IPS-20b (cell line): ENCODE measurements around the gene TMA16.
A peak's percentile ranks its signal among the peaks of the same experiment; 100 is the strongest.
"Not testable (repeated sequence)": the region's sequence is repeated elsewhere in the genome, so short reads cannot be mapped to it uniquely, and the experiment has no call there.

Experiments
- H3K27ac ChIP-seq: one replicate; pipeline ENCODE4 v1.5.1; 2013; ENCODE audit warnings: low read length
- H3K27me3 ChIP-seq: 2 replicates; pipeline ENCODE4 v1.6.1; 2013; ENCODE audit warnings: mild to moderate bottlenecking, low read length, inconsistent platforms; ENCODE audit not compliant: insufficient read depth
- H3K36me3 ChIP-seq: 2 replicates; pipeline ENCODE4 v1.6.1; 2013; ENCODE audit warnings: low read depth, mild to moderate bottlenecking, inconsistent platforms, low read length, moderate library complexity; ENCODE audit not compliant: insufficient read depth
- H3K4me1 ChIP-seq: 2 replicates; pipeline ENCODE4 v1.6.1; 2013; ENCODE audit warnings: mild to moderate bottlenecking, control low read depth, inconsistent platforms, low read length, moderate library complexity; ENCODE audit not compliant: insufficient read depth
- H3K4me3 ChIP-seq: 2 replicates; pipeline ENCODE4 v1.5.1; 2013; ENCODE audit warnings: mild to moderate bottlenecking, low read length, inconsistent platforms
- H3K9ac ChIP-seq: 2 replicates; pipeline ENCODE4 v1.6.1; 2013; ENCODE audit warnings: low read depth, mild to moderate bottlenecking, inconsistent platforms, low read length, moderate library complexity
- H3K9me3 ChIP-seq: 2 replicates; pipeline ENCODE4 v1.6.1; 2013; ENCODE audit warnings: mild to moderate bottlenecking, low read depth, low read length, inconsistent platforms; ENCODE audit not compliant: insufficient read depth

TMA16 gene

DNA sequence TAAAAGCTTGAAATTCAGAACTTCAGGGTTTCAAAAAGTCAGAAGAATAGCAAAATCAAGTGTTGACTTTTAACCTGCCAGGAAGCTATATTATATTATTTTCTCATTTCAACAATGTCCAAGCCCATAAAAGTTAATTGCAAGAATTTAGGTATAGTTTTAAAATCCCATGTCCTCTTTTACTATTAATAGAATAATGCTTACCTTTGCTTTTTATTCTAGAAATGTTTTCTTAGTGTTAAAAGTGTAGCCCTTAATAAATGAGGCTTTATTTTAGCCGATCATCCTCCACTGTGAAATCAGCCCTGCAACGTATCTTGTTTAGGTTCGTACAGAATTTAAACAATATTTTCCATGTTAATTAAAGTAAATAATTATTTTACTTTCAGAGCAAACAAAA, 31.5 kb downstream of the TMA16 start:
- Histone ChIP-seq H3K9me3 (no peaks in the 10 kb centered on the region), H3K36me3 (peaks cover 89% of the 10 kb centered on the region)

GRCh38 chr4:163527172-163527571, 32.7 kb downstream of the TMA16 start:
- Histone ChIP-seq H3K9ac (no peak overlapping the region), H3K36me3 (peaks cover 87% of the 10 kb centered on the region)

More for the DNA sequence above, 31.5 kb downstream of the TMA16 start:
- Histone ChIP-seq H3K9ac (no peak overlapping the region), H3K27ac (no peak overlapping the region), H3K4me3 (no peak overlapping the region), H3K27me3 (no peaks in the 10 kb centered on the region), H3K4me1 (peaks cover 3% of the 10 kb centered on the region; the same call in 1 of the 2 replicates)

DNA sequence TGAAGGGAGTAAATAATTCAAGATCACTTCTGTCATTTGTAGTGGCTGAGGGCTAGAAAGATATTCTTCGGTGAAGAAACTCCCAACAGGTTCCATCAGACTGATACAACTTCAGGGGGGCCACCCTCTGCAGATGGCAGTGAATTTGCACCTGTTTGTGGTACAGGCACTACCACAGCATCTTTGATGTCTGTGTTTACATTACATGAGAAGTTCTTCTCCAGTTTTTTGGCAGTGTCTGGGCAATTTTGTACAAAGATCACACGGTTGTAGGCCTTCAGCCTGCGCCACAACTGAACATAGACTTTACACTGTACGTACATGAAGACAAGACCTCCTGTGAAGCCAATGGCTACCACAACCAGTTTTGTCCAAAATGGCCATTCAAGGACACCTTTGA, 34.2 kb downstream of the TMA16 start:
- H3K36me3 ChIP-seq: peaks cover 72% of the 10 kb centered on the region
- no peak overlapping the region for H3K9ac ChIP-seq
- H3K27ac ChIP-seq: no peak overlapping the region
- H3K4me3 ChIP-seq: no peak overlapping the region
- no peaks in the 10 kb centered on the region for H3K27me3 ChIP-seq
- no peaks in the 10 kb centered on the region for H3K9me3 ChIP-seq
- peaks cover 3% of the 10 kb centered on the region; the same call in 1 of the 2 replicates for H3K4me1 ChIP-seq

More at GRCh38 chr4:163527172-163527571, 32.7 kb downstream of the TMA16 start:
- Histone ChIP-seq H3K27ac (no peak overlapping the region), H3K27me3 (no peaks in the 10 kb centered on the region), H3K9me3 (no peaks in the 10 kb centered on the region), H3K4me1 (peaks cover 3% of the 10 kb centered on the region; the same call in 1 of the 2 replicates), H3K4me3 (no peak overlapping the region)

- no peak overlapping the region for H3K27ac ChIP-seq
- H3K9ac ChIP-seq: no peak overlapping the region
- no peaks in the 10 kb centered on the region for H3K9me3 ChIP-seq
- H3K4me1 ChIP-seq: peaks cover 9% of the 10 kb centered on the region
- H3K36me3 ChIP-seq: peaks cover 27% of the 10 kb centered on the region
- no peaks in the 10 kb centered on the region for H3K27me3 ChIP-seq
- H3K4me3 ChIP-seq: no peak overlapping the region
Observed at GRCh38 chr4:163534056-163534455, 39.6 kb downstream of the TMA16 start.

DNA sequence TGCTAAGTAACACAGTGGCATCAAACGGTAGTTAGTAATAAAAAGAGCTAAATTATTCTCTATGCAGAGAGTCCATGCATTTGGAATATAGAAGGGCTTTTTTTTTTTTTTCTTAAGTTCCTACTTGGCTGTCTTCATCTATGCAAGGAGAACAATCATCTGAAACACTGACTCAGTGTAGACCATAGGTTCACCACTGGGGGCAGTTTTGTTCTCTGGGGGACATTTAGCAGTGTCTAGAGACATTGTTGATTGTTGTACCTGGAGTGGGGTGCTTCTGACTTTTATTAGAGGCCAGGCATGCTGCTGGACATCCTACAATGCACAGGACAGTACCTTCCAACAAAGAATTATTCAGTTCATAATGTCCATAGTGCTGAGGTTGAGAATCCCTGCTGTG, 41.2 kb downstream of the TMA16 start:
- Histone ChIP-seq H3K9ac (no peak overlapping the region), H3K4me1 (peaks cover 9% of the 10 kb centered on the region), H3K4me3 (no peak overlapping the region), H3K27ac (no peak overlapping the region), H3K9me3 (no peaks in the 10 kb centered on the region), H3K27me3 (no peaks in the 10 kb centered on the region), H3K36me3 (peaks cover 11% of the 10 kb centered on the region; the same call in 1 of the 2 replicates)

DNA sequence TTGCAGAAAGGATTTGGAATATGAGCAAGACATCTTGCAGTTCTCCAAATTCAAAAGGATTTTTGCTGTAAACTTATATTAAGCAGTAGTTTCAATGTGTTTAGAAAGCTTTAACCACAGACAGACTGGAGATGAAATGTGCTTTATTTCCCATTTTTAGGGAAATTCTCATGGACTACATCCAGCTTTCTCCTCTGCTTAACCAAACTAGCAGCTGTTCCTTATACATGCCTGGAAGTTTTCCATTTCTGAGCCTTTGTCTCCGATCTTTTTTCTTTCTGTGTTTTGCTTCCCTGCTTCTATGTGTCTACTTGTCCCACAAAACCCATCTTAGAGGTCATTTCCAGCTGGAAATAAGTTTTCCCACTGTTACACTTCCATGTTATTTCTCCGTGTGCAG, 41.6 kb downstream of the TMA16 start:
- H3K4me3 ChIP-seq: no peak overlapping the region
- H3K36me3 ChIP-seq: peaks cover 7% of the 10 kb centered on the region; the same call in 1 of the 2 replicates
- H3K4me1 ChIP-seq: peaks cover 9% of the 10 kb centered on the region
- no peak overlapping the region for H3K9ac ChIP-seq
- no peaks in the 10 kb centered on the region for H3K27me3 ChIP-seq
- H3K9me3 ChIP-seq: no peaks in the 10 kb centered on the region
- no peak overlapping the region for H3K27ac ChIP-seq

- H3K4me1 ChIP-seq: peaks cover 9% of the 10 kb centered on the region
- no peaks in the 10 kb centered on the region; the same call in 1 of the 2 replicates for H3K36me3 ChIP-seq
- no peaks in the 10 kb centered on the region for H3K9me3 ChIP-seq
- no peak overlapping the region for H3K4me3 ChIP-seq
- H3K27me3 ChIP-seq: no peaks in the 10 kb centered on the region
- no peak overlapping the region for H3K9ac ChIP-seq
- no peak overlapping the region for H3K27ac ChIP-seq
Observed at GRCh38 chr4:163537114-163537513, 42.6 kb downstream of the TMA16 start.

DNA sequence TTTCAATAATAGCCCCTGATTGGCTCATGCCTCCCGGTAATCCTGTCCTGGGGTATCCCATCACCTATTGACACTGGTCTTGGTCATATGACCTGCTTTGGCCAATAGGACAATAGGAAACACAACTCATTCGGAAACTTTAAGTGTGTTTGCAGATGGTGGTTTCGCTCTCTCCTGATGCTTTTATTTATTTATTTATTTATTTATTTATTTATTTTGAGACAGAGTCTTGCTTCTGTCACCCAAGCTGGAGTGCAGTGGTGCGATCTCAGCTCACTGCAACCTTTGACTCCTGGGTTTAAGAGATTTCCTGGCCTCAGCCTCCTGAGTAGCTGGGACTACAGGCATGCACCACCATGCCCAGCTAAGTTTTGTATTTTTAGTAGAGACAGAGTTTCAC, 44.3 kb downstream of the TMA16 start:
- H3K27ac ChIP-seq, H3K36me3 ChIP-seq, H3K27me3 ChIP-seq, H3K9me3 ChIP-seq, H3K9ac ChIP-seq, H3K4me1 ChIP-seq, H3K4me3 ChIP-seq: not testable (repeated sequence)

DNA sequence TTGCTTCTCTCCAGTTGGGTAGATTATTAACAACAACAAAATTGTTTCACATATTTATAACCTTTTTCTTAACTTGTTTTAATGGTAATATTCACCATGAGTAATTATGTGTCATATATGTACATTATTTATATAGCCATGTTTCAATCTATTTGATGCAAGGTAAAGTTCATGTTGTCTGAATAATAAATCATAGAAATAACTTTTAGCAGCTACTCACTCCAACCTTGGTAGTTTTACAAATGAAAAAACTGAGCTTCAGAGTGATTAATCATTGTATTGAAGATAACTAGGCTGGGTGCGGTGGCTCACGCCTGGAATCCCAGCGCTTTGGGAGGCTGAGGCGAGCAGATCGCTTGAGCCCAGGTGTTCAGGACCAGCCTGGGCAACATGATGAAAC, 46.0 kb downstream of the TMA16 start:
- H3K27ac ChIP-seq: no peak overlapping the region
- no peak overlapping the region for H3K4me3 ChIP-seq
- H3K27me3 ChIP-seq: no peaks in the 10 kb centered on the region
- no peaks in the 10 kb centered on the region for H3K36me3 ChIP-seq
- no peaks in the 10 kb centered on the region for H3K9me3 ChIP-seq
- no peak overlapping the region for H3K9ac ChIP-seq
- peaks cover 9% of the 10 kb centered on the region for H3K4me1 ChIP-seq

DNA sequence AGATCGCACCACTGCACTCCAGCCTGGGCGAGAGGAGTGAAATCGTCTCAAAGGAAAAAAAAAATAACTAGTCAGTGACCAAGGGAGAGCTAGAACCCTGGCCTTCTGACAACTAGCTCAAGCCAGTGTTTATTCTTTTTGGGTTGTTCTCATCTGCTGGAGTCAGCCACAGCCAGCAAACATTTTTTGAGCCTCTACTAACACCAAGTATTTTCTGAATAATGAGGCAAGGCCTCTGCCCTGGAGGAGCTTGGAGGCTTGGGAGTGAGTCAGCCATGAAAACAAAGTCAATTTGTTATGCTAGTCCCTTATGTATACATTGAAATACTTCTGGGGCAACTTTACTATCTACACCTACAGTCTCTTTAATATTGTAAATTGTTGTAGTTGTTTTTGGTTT, 46.5 kb downstream of the TMA16 start:
- Histone ChIP-seq H3K36me3 (no peaks in the 10 kb centered on the region), H3K4me3 (no peak overlapping the region), H3K9me3 (no peaks in the 10 kb centered on the region), H3K4me1 (peaks cover 9% of the 10 kb centered on the region), H3K27ac (no peak overlapping the region), H3K9ac (no peak overlapping the region), H3K27me3 (no peaks in the 10 kb centered on the region)

DNA sequence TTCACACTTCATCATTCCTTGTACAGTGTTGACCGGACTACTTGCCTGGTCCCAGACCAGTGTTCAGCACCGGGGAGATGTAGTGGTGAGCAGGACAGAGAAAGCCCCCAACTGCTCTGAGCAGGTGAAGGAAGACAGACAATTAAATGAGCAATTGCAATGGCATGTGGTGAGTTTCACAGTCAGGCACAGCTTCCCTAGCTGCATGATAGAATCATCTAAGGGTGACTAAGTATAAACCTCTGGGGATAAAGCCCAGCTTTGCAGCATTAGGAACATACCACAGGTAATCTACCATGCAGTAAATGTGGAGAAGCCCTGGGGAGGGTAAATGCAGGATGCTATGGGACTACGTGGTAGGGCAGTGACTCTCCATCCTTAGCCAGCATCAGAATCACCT, 47.8 kb downstream of the TMA16 start:
- H3K27ac ChIP-seq: no peak overlapping the region
- no peaks in the 10 kb centered on the region for H3K9me3 ChIP-seq
- no peak overlapping the region for H3K4me3 ChIP-seq
- H3K36me3 ChIP-seq: no peaks in the 10 kb centered on the region
- no peaks in the 10 kb centered on the region for H3K27me3 ChIP-seq
- no peak overlapping the region for H3K9ac ChIP-seq
- H3K4me1 ChIP-seq: peaks cover 7% of the 10 kb centered on the region

DNA sequence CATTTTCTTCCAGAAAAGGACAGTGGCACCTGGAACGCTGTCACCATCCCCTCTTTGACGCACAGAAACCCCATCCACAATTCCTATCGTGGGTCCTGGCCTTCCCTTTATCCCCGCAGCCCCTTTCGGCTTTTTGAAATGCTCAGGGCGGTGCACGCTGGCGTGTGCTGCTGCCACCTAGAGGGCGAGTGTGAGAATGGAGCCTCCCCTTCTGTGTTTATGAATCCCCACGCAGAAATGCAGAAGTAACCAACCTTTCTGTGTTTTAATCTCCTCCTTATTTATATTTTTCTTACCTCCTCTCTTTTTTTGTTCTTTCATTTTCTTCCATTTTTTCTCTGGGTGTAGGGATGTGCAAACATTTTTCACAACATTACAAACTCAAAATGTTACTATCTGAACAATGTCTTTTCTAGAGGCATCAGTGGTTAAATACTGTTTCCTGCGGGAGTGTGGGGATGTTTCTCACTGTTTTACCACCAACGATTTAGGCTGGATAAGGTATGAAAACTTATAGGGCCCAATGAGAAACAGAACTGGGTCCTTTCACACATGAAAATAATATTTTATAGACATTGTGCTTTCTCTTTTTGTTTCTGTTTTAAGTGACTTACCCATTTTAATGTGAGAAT, 50.0 kb downstream of the TMA16 start:
- no peaks in the 10 kb centered on the region; the same call in 1 of the 2 replicates for H3K4me1 ChIP-seq
- no peak overlapping the region for H3K27ac ChIP-seq
- no peak overlapping the region for H3K9ac ChIP-seq
- H3K27me3 ChIP-seq: no peaks in the 10 kb centered on the region
- H3K9me3 ChIP-seq: no peaks in the 10 kb centered on the region
- peak overlapping the region; percentile 36; the same call in 1 of the 2 replicates for H3K4me3 ChIP-seq
- H3K36me3 ChIP-seq: no peaks in the 10 kb centered on the region
